Stimulated activated CD4-positive, alpha-beta T cell treated with anti-CD3 and anti-CD28 coated beads, Interleukin-1b, Interleukin-23, amount 100 ng/mL, for 4 hours (primary cell): ENCODE results near the gene DEGS2.
A peak's percentile ranks its signal among the peaks of the same experiment; 100 is the strongest.

Source experiments
- DNase-seq, 2 donors: peaks; one replicate each; pipeline ENCODE4 v3.0.0-alpha.2; 2020; ENCODE audit warnings: low read depth in 2 of 2

The DEGS2 gene

DNA sequence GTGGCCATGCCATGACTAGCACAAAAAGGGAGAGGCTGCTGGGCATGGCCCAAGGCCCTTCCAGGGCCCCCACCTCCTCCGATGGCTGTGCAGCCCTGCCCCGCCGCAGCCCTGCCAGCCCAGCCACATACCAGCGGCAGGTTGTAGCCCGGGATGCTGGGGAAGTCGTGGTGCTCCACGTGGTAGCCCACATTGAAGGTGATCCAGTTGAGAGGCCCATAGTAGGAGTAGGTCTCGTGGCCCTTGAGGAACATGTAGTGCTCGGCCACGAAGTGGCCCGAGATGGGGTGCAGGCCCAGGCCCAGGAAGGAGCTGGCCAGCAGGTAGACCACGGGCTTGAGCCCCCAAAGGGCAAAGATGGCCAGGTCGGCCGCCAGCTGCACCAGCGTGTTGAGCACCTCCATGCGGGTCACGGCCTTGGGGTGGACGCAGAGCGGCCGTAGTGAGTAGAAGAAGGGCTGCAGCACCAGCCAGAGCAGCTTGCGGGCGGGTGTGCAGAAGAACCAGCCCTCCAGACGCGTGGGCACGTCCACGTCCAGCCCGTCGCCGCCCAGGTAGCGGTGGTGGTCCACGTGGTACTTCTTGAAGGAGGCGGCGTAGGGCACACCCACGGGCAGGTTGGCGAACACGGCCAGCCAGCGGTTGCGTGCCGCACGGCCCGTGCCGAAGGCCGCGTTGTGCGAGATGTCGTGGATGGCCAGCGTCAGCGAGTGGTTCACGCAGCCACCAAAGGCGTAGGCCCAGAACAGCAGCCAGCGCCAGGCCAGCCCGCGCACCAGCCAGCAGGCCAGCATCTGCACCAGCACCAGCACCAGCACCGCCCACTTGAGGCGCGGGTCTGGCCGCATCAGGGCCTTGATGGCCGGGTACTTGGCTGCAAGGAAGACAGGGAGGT is 10.4 kb downstream of the DEGS2 start:
- DNase-seq: no peak

DNA sequence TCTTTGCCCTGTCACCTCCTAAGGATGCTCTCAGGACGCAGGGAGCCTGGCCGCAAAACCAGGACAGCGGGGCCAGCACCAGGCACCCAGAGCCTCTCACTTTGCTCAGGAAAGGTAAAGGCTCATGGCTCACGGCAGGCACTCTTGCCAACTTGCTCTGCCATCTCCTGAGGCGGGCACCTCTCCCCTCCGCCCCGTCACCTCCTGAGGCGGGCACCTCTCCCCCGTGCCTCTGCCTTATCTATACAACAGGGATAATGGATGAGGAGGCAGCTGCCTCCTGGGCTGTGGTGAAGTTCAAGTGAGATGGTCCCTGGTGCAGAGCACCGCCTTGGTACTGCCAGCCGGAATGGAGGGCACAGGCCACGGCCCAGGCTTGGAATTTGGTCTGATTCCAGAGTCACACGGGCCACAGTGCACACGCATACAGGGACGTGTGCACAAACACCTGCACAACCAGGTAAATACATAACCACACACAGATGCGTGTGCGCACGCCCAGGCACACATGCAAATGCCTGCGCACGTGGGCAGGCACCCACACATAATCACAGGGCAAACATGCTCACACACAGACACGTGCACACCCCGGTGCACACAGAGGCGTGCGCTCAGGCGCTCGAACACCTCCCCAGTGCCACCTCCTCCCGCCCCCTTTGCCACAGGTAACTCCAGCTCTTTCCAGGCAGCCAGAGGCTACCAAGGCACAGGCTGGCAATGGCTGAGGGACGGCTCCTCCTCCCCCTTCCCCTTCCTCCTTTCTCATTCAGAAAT is 11.6 kb downstream of the DEGS2 start:
- DNase-seq: no peak

DNA sequence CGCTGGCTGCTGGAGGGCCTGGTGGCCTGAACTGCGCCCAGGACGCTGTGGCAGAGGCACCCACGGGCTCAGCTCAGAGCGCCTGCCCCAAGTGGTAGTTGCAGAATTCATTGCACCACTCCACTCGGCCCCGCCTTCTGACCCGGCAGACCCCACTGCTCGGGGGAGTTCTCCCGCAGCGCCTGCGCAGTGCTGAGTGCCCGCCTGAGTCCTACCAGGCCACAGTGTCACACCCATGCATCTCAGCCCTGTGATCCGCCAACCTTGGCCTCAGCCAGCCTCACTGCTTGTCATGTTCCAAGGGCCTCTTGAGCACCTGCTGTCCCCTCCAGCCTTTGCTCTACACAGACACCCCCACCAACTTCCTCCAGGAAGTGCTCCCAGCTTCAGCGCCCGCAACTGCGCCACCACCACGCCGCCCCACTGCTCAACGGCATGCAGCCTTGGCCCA is 12.2 kb downstream of the DEGS2 start:
- DNase-seq: peak; percentile 19 to 46

DNA sequence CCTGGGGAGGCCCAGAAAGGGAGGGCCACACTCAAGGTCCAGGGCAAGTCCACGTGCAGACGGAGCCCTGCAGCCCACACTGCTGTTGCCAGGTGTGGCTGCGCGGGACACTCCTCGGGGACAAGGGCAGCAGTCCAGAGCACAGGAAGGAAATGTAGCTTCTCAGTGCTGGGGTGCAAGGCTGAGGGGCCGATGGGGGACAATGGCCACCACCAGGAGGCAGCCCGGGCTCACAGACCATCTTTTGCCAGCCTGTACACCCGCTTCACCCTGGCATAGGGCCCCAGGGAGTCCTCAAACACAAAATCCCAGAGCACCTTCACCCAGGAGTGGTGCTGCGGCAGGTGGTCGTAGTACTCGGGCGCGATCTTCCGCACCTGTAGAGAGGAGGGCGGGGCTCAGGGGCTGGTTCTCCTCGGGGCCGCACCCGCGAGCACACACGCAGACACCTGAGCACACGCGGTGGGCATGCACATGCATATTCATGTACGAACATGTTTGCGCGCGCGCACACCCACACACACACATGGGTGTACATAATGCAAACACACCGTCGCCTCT is 12.8 kb downstream of the DEGS2 start:
- no peak for DNase-seq

DNA sequence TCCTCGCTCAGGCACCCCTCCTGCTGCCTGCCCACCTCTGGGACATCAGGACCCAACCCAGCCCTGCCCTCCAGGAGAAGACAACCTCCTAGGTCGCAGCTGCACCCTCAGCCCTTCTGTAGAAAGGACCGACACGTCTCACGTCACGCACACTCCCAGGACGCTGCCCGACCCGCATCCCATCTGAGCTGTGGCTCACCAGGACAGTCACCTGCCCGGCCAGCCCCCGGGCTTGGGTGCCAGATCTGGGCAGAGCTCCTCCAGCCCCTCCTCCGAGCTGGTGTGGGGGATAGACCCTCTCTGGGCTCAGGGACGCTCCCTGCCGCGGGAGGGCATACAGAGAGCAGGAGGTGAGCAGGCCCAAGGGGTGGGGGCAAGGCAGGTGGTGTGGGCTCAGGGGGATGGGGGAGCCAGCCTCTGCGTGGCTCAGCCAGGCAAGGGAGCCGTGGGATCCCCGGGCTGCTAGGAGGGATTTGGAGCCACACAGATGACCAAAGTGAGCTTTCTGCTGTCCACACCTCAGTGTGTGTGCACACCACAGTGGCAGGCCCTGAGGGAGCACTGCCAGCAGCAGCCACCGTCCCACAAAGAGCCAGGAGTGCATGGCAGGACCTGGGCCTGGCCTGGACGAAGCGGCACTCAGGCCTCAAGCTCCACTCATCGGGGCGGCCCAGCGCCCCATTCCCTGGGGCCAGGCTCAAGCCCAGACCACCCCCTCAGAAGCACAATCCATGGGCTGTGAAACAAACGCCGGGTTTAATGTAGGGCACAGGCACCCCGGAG is 13.6 kb downstream of the DEGS2 start:
- no peak for DNase-seq

DNA sequence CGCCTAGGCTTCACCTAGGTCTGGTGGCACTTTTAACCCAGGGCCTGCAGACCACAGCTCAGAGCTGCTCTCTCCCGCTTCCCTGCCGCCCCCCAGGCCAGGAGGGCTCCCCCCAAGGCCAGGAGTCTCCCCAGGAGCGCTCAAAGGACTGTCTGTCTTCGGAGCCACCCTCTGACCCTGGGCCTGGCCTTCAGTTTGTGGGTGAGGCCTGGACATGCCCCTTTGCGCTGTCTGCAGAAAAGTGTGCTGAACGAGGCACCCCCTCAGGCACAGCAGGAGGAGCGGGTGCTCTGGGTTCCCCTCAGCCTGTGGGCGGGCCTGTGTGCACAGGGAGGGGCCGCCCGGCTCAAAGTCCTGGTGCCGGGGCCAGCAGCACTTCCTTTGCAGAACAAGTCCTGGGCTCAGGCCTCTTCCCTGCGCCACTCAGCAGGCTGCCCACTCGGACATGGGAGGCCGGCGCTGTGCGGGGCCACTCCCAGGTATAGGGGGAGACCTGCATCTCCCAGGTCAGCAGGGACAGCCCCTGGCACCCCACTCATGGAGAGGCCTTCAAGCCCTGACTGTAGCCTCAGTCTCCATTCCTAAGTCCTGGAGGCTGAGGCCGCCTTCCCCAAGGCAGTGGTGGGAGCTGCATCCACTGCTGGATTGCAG is 14.3 kb downstream of the DEGS2 start:
- DNase-seq: no peak

DNA sequence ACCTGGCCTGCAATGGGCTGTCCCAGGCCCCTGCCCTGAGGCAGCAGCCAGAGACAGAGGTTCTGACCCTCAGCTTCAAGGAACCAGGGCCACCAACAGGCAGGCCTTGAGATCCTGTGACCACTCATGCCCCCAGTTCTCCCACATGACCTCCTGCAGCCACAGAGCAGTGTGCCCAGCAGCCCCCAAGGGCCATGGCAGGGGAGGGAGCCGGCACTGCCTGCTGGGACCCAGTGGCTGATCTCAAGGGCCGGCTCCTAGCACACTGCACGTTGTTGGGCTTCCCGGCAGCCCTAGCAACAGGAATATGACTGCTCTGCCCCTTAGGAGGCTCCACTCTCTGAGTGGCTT is 14.8 kb downstream of the DEGS2 start:
- DNase-seq: no peak

DNA sequence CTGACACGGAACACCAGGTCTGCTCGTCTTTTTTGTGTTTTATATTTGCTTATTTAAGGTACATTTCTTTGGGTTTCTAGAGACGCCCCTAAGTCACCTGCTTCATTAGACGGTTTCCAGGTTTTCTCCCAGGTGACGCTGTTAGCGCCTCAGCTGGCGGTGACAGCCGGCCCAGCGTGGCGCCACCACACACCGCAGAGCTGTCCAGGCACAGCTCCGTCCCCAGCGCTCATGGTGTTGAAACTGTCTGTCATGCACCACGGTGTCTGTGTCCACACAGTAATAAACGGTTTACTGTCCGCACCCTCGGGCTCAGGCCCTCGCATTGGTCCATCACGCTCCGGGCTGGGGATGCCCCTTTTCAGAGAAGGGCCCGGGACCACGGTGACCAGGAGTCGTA is 15.5 kb downstream of the DEGS2 start:
- DNase-seq: no peak

DNA sequence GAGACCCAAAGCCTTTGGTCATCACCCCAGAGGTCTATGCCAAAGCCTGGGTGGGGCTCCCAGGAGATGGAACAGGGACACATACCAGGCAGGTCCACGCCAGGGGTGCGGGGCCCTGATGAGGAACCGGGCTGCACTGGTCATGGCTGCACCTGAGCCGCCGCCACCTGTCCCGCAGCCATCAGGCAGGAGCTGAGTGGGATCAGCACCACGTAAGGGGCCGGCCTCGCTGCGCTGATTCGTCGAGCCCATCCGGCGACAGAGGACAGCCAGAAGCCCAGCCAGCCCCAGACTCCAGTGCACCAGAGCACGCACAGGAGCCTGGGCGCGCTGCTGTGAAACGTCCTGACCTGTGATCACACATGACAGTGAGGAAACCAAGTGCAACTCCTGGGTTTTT is 15.9 kb downstream of the DEGS2 start:
- DNase-seq: no peak

DNA sequence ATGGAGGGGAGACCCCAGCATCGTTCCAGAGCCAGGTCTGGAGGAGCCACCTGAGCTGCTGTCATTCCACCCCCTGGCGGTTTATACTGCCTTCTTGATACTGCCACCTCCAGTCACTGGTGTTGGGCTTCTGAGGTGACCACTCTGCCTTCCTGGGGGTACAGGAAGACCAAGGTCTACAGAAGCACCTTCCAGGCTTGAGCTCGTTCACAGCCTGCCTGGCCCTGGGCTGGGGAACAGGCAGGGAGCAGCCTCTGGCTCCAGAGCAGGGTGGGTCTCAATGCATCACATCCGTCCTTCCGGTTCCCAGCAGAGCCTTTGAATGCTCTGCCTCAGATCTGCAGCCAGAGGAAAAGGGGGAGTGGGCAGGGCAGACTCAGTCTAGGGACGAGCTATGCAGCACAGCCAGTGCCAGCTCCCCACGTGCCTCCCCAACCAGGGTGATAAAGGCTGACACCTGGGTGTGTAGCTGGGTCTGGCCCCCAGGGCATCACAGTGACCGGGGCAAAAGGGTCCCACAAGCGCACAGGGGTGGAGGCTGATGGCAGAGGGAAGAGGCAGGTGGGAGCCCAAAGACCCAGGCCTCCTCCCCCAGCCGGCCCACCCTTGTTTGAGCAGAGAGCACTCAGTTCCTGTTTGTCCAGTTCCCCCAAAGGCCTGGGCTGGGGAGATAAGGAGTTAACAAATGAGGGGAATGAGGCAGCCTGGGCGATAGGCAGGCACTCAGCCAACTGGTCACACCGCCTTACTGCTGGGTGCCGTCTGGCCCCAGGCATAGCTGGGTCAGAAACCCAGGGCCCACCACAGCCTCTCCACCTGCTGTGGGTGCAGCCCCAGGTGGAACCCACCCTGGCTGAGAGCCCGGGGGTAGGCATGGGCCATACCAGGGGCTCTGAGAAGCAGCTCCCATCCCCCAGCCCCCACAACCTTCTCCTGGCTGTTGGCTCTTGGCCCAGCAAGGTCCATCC is 17.1 kb downstream of the DEGS2 start:
- no peak for DNase-seq

DNA sequence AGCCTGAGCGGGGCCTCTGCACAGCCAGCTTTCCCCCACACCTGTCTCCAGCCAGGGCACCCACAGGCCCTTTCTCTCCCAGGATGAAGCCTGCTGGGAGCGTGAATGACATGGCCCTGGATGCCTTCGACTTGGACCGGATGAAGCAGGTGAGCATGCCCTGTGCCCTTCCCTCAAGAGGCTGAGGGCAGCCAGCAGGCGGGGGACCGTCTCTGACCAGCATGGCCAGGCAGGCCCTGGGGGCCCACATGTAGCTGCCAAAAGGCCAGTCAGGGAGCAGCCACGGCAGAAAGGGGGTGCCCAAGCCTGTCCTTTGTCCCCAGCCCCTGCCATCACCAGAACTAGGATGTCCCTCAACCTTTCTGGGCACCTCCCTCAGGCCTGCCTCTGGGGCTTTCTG is 18.3 kb downstream of the DEGS2 start:
- no peak for DNase-seq

DNA sequence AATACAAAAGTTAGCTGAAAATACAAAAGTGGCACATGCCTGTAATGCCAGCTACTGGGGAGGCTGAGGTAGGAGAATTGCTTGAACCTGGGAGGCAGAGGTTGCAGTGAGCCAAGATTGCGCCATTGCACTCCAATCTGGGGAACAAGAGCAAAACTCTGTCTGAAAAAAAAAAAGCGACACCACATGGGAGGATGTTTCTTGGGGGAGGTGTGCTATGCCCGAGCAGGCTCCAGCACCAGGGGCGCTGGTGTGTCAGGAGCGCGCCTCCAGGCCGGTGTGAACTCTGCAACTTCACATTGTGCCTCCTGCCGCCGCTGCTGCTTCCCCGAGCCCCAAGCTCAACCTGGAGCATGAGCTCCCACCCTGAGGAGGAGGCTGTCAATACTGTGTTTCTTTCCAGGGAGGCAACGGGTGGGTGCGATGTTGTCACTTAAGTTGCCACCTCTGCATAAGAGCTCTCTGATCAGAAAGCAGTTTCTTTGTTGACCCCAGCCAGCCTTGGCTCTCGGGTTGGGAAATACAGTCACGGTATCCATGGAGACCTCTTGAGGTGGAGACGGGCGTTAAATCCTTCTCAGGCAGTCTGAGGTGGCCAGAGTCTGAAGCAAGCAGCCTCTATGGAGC is 18.9 kb downstream of the DEGS2 start:
- no peak for DNase-seq

DNA sequence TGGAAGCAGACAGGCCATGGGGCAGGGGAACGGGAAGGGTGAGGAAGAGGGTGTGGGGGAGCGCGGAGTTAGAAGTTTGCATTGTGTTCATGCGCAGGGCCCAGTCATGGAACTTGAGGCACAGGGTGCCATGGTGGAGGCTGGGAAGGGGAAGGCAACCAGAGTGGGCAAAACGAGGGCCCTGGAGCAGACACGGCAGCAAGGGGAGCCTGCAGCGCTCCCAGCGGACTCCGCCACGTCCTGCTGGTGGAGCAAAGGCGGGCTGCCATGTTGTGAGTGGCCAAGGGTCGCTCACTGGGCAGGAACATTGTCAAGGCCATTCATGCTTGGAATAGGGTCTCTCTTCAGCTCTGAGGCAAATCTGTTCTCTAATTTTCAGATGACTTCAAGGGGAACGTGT is 20.5 kb downstream of the DEGS2 start:
- DNase-seq: no peak

DNA sequence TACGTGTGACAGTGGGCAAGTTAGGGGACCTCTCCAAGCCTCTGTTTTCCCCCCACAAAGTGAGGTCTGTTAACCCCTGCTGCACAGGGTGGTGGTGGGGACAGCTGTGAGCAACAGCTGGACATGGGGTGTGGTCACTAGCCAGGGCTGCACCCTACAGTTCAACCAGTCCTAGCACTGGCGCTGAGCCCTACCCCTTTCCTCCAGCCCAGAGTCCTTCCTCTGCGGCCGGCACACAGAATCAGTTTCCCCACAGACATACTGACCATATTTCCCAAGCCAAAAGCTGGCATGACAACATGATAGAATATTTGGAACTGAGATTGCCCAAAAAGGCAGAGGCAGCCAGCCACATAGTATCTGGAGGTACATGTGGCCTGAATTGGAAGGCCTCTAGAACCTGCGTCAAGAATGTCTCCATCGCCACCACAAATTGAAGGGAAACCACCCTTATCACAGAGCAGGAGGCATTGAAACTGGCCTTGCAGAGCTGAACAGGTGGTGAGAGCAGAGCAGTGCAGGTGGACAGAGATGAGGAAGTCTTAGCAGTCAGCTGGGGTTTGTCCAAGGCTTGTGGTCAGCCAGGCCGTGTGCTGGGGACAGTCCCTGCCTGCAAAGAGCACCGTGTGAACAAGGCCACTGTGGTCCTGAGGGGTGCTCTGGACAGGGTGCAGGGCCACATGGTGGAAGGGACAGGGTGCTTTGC is 21.2 kb downstream of the DEGS2 start:
- no peak for DNase-seq

DNA sequence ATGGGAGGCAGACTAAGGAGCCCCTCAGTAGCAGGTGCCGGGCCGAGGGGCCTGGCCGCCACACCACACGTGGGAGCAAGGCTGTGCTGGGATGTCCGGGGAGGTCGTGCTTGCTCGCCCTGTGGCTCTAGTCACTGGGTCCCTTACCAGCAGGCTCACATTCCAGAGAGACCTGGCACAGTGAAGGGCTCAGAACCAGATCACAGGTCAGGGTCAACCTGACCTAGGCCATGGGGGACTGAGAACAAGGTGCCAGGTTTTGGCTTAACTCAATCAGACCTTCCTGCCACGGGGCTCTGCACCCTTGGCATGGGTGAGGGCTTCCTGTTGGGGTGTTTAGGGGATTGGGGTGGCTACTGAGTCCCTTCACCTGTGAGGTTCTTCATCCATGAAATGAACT is 22.3 kb downstream of the DEGS2 start:
- DNase-seq: no peak

DNA sequence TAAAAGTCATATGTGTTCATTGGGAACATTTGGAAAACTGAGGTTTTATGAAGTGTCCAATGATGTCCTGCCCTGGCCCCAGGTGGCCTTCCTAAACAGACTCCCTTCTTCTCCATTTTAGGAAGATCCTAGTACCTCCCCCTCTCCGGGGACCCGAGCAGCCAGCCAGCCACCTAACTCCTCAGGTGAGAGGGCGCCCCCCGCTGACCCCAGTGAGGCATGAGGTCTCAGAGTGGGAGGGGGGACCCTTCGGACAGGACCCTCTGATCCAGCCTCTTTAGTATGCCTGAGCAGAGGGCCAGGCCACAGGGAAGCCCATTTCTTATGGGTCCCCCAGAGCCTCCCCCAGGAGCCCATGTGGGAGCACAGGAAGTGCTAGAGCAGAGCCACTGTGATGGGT is 23.7 kb downstream of the DEGS2 start:
- no peak for DNase-seq

DNA sequence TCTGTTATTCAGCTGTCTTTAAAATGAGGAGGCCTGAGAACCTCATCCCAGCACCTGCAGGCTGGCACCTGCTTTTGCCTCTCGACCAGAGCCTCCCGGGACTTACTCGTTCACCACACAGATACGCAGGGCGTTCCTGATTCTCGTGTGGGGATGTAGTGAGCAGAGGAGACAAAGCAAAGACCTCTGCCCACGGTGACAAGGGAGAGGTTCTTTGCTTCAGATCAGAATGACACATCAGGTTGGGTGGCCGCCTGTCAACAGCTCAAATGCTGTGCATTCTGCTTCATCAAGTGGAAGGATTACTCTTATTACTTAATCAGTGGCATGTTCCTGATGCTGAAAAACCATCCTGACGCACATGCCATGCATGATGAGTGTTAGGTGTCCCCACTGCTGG is 24.4 kb downstream of the DEGS2 start:
- DNase-seq: no peak

DNA sequence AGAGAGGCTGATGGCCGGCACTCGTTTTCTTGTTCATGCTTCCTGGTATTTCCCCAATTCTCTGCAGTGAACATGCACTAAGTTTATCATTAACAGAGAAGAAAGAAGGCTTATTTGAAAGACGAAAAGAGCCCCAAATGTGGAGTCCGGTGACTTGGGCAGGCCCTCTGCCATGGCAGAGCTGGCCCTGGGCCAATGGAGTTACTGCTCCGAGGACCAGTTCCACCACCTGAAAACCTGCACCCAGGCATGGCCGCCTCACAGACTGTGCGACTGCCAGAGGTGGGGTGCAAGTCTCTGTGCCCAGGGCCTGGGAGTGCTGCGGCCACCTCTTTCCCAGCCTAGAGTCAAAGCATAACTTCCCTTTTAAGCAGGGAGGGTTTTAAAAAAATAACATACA is 24.9 kb downstream of the DEGS2 start:
- DNase-seq: no peak

DNA sequence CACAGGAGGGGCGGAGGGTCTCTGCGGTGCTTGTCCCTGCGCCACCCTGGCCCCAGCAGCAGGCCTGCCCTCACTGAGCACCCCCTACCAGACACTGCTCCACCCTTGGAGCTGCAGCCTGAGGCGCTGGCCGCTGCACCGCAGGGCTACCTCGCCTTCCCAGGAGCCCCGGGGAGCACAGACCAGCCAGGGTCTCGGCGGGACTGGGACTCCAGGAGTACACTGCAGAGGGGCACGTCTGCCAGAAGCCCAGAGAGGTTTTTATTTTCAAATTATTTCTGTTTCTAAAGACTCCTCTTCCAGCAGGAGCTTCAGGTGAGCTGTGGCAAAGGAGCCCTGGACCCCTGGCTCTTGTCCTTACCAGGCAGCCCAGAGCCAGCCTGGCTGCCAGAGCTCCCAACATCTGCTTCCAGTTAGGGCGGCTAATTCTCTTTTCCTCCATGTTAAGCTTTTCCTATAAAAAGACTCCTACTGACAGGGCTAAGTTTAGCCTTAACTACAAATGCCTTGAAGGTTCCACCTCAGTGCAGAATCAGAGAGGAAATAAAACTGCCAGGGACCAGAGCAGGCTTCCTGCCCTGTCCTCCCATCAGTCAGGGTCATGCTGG is 26.4 kb downstream of the DEGS2 start:
- DNase-seq: no peak
